KMS-11 (cell line): Measurements from ENCODE around the gene CCDC3.

ENCODE experiments used
- H2AFZ ChIP-seq: fragments of 200-600 bp; sonication (generic); 2 replicates; pipeline ENCODE4 v1.6.1; 2016; ENCODE audit warnings: antibody characterized with exemption, mixed run types, low read depth
- H3K27ac ChIP-seq: fragments of 200-600 bp; sonication (generic); 2 replicates; pipeline ENCODE4 v1.6.1; 2016; ENCODE audit warnings: mild to moderate bottlenecking, mixed run types
- H3K27me3 ChIP-seq: fragments of 200-600 bp; sonication (generic); 2 replicates; pipeline ENCODE4 v1.6.1; 2017; ENCODE audit warnings: mild to moderate bottlenecking, low read depth, mixed run types, moderate library complexity; ENCODE audit not compliant: insufficient read depth
- H3K36me3 ChIP-seq: fragments of 200-600 bp; sonication (generic); 2 replicates; pipeline ENCODE4 v1.6.1; 2017; ENCODE audit warnings: mild to moderate bottlenecking, mixed run types; ENCODE audit not compliant: insufficient read depth
- H3K4me1 ChIP-seq: fragments of 200-600 bp; sonication (generic); 2 replicates; pipeline ENCODE4 v1.6.1; 2016; ENCODE audit warnings: mild to moderate bottlenecking, low read depth, mixed run types; ENCODE audit not compliant: poor library complexity, severe bottlenecking
- H3K4me2 ChIP-seq: fragments of 200-600 bp; sonication (generic); 2 replicates; pipeline ENCODE4 v1.7.0; 2016; ENCODE audit warnings: mild to moderate bottlenecking, mixed run types
- H3K4me3 ChIP-seq: fragments of 200-600 bp; sonication (generic); IDR thresholded peaks from 2 replicates; pipeline ENCODE4 v1.6.1; 2017; ENCODE audit warnings: low read depth, low read length, mixed read lengths; ENCODE audit not compliant: insufficient read depth
- H3K79me2 ChIP-seq: fragments of 200-600 bp; sonication (generic); 2 replicates; pipeline ENCODE4 v1.6.1; 2016; ENCODE audit warnings: low read depth, mixed run types; ENCODE audit not compliant: insufficient read depth
- H3K9ac ChIP-seq: fragments of 200-600 bp; sonication (generic); 2 replicates; pipeline ENCODE4 v1.6.1; 2016; ENCODE audit warnings: mild to moderate bottlenecking, mixed run types
- H4K20me1 ChIP-seq: fragments of 200-600 bp; sonication (generic); 2 replicates; pipeline ENCODE4 v1.6.1; 2016; ENCODE audit warnings: mild to moderate bottlenecking, mixed run types; ENCODE audit not compliant: insufficient read depth
- TF ChIP-seq, protein P1 (sequence below): fragments of 200-600 bp; sonication (generic); conservative IDR thresholded peaks from 2 replicates; pipeline ENCODE4 v1.6.1; 2017; ENCODE audit warnings: low read depth, mild to moderate bottlenecking, antibody characterized with exemption, low read length, moderate library complexity, mixed read lengths

CCDC3 gene

DNA sequence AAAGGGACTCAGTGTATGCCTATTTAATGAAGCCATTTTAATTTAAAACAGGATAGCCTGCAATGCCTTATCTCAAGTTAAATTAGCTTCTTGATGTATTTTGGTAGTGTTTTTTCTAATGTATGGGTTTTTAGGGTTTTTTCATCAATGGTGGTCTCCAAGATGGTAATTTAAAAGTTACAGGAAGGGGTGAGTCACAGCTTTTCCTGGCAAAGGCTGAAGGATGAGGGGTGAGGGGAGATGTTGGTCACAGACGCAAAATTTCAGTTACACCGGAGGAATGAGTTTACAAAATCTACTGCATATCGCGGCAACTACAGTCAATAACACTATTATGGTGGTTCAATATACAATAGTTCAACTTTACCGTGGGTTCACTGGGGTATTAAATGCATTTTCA, 31.6 kb downstream of the CCDC3 start:
- H4K20me1 ChIP-seq, result no peaks in the 10 kb centered on the region
- no peak overlapping the region for H2AFZ ChIP-seq
- H3K79me2 ChIP-seq, result no peaks in the 10 kb centered on the region
- TF ChIP-seq, protein P1, sequence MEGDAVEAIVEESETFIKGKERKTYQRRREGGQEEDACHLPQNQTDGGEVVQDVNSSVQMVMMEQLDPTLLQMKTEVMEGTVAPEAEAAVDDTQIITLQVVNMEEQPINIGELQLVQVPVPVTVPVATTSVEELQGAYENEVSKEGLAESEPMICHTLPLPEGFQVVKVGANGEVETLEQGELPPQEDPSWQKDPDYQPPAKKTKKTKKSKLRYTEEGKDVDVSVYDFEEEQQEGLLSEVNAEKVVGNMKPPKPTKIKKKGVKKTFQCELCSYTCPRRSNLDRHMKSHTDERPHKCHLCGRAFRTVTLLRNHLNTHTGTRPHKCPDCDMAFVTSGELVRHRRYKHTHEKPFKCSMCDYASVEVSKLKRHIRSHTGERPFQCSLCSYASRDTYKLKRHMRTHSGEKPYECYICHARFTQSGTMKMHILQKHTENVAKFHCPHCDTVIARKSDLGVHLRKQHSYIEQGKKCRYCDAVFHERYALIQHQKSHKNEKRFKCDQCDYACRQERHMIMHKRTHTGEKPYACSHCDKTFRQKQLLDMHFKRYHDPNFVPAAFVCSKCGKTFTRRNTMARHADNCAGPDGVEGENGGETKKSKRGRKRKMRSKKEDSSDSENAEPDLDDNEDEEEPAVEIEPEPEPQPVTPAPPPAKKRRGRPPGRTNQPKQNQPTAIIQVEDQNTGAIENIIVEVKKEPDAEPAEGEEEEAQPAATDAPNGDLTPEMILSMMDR, result no peak
- no peaks in the 10 kb centered on the region for H3K4me1 ChIP-seq
- H3K4me2 ChIP-seq, result no peak overlapping the region
- H3K9ac ChIP-seq, result no peak overlapping the region
- no peak overlapping the region for H3K27ac ChIP-seq
- no peaks in the 10 kb centered on the region for H3K36me3 ChIP-seq
- H3K27me3 ChIP-seq, result no peaks in the 10 kb centered on the region
- H3K4me3 ChIP-seq, result no peak overlapping the region

DNA sequence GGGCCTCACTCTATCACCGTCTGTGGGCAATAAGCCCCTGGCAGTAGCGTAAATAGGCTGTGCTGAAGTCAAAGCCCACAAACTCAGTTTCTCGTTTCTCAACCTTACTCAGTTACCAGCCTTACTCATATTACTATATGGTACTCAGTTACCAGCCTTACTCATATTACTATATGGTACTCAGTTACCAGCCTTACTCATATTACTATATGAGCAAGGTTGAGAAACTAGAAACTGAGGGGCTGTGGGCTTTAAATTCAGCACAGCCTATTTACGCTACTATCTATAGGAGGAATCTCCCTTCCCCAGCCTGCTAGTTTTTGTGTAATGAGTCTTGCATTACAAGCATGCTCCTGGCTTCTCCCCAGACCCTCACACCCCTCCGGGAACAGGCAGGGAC, 35.4 kb downstream of the CCDC3 start:
- H2AFZ ChIP-seq, result no peak overlapping the region
- H3K79me2 ChIP-seq, result no peaks in the 10 kb centered on the region
- no peak overlapping the region for H3K4me2 ChIP-seq
- TF ChIP-seq, protein P1, result no peak
- no peaks in the 10 kb centered on the region for H3K36me3 ChIP-seq
- no peak overlapping the region for H3K9ac ChIP-seq
- no peak overlapping the region for H3K27ac ChIP-seq
- no peaks in the 10 kb centered on the region for H3K4me1 ChIP-seq
- H3K27me3 ChIP-seq, result no peaks in the 10 kb centered on the region
- H4K20me1 ChIP-seq, result no peaks in the 10 kb centered on the region
- no peak overlapping the region for H3K4me3 ChIP-seq

DNA sequence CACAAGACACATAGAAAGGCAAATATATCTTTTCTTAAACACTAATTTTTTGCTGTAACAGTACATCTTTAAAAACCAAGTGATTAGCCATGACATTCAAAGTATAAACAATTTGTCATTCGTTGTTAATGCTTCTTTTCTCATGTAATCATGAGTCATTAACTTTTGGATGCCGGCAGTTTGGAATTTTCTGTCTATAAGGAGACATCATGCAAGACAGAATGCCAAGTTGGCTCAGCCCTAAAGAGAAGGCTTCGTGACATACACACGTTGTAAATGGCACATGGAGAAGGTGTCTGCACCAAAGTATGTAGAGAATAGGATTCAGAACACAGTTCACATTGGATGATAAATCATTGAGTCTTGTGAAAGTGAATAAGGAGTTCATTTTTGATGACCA, 35.9 kb downstream of the CCDC3 start:
- no peak overlapping the region for H3K9ac ChIP-seq
- TF ChIP-seq, protein P1, result no peak
- no peak overlapping the region for H3K4me2 ChIP-seq
- no peaks in the 10 kb centered on the region for H4K20me1 ChIP-seq
- H3K4me1 ChIP-seq, result no peaks in the 10 kb centered on the region
- H2AFZ ChIP-seq, result no peak overlapping the region
- no peaks in the 10 kb centered on the region for H3K79me2 ChIP-seq
- H3K27me3 ChIP-seq, result no peaks in the 10 kb centered on the region
- H3K36me3 ChIP-seq, result no peaks in the 10 kb centered on the region
- H3K27ac ChIP-seq, result no peak overlapping the region
- no peak overlapping the region for H3K4me3 ChIP-seq

DNA sequence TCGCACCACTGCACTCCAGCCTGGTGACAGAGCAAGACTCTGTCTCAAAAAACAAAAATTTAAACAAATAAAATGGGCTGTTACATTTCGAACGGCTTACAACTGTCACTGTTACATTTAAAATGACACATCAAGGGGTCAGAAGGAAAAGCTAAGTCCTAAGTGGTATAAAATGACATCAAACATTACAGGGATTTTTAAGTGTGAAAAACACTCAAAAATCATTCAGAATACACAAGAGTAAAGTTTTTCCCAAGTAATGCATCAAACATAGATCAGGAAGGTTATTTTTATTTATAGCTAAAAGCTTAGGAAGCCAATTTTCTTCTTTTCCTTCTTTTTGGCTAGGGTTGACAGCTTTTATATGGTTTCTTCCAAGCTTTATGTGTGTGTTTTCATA, 39.0 kb downstream of the CCDC3 start:
- no peaks in the 10 kb centered on the region for H3K27me3 ChIP-seq
- TF ChIP-seq, protein P1, result no peak
- no peak overlapping the region for H3K4me3 ChIP-seq
- no peak overlapping the region for H3K9ac ChIP-seq
- no peaks in the 10 kb centered on the region for H3K4me1 ChIP-seq
- no peaks in the 10 kb centered on the region for H4K20me1 ChIP-seq
- no peak overlapping the region for H2AFZ ChIP-seq
- H3K36me3 ChIP-seq, result no peaks in the 10 kb centered on the region
- no peaks in the 10 kb centered on the region for H3K79me2 ChIP-seq
- no peak overlapping the region for H3K4me2 ChIP-seq
- H3K27ac ChIP-seq, result no peak overlapping the region
